Neuronal stem cell (in vitro differentiated cells): Measurements from ENCODE around the gene NKAIN1.
A peak's percentile ranks its signal among the peaks of the same experiment; 100 is the strongest.

ENCODE experiments used
- DNase-seq: peaks from one replicate; pipeline ENCODE4 v3.0.0-alpha.2; 2013; ENCODE audit warnings: low spot score
- H2AFZ ChIP-seq: one replicate; pipeline ENCODE4 v1.6.1; 2013; ENCODE audit warnings: mild to moderate bottlenecking, low read length, inconsistent platforms
- H2AK5ac ChIP-seq: 2 replicates; pipeline ENCODE4 v1.6.1; 2013; ENCODE audit warnings: low read depth, mild to moderate bottlenecking, inconsistent platforms, low read length, moderate library complexity, mixed read lengths
- H2BK120ac ChIP-seq: 2 replicates; pipeline ENCODE4 v1.6.1; 2013; ENCODE audit warnings: low read depth, mild to moderate bottlenecking, inconsistent platforms, low read length, moderate library complexity, mixed read lengths
- H2BK12ac ChIP-seq: one replicate; pipeline ENCODE4 v1.6.1; 2013; ENCODE audit warnings: low read length, inconsistent platforms
- H2BK15ac ChIP-seq: 2 replicates; pipeline ENCODE4 v1.6.1; 2013; ENCODE audit warnings: mild to moderate bottlenecking, low read length, inconsistent platforms, mixed read lengths
- H2BK5ac ChIP-seq: one replicate; pipeline ENCODE4 v1.6.1; 2013; ENCODE audit warnings: inconsistent platforms, mild to moderate bottlenecking, low read length, moderate library complexity
- H3K14ac ChIP-seq: one replicate; pipeline ENCODE4 v1.6.1; 2013; ENCODE audit warnings: low read length, inconsistent platforms
- H3K18ac ChIP-seq: 2 replicates; pipeline ENCODE4 v1.6.1; 2013; ENCODE audit warnings: low read length, inconsistent platforms
- H3K23ac ChIP-seq: 2 replicates; pipeline ENCODE4 v1.6.1; 2013; ENCODE audit warnings: low read depth, mild to moderate bottlenecking, mixed read lengths, low read length, inconsistent platforms; ENCODE audit not compliant: poor library complexity
- H3K27ac ChIP-seq: replicated peaks from 3 replicates; pipeline ENCODE4 v1.5.1; 2013; ENCODE audit warnings: low read length, inconsistent platforms
- H3K27me3 ChIP-seq, 3 experiments: 2 replicates each; pipeline ENCODE4 v1.6.1; 2013; ENCODE audit warnings: low read length in 3 of 3, mild to moderate bottlenecking in 2 of 3, inconsistent platforms in 1 of 3, low read depth in 1 of 3, mixed read lengths in 1 of 3, moderate library complexity in 1 of 3; ENCODE audit not compliant: control insufficient read depth in 3 of 3, insufficient read depth in 3 of 3
- H3K36me3 ChIP-seq, 2 donors: replicated peaks in 1 of 2; 2 replicates each; pipeline ENCODE4 v1.6.1; 2013; ENCODE audit warnings: low read length in 2 of 2; ENCODE audit not compliant: control insufficient read depth in 2 of 2, insufficient read depth in 2 of 2
- H3K4ac ChIP-seq: 2 replicates; pipeline ENCODE4 v1.6.1; 2013; ENCODE audit warnings: inconsistent platforms, mild to moderate bottlenecking, low read length, moderate library complexity
- H3K4me1 ChIP-seq, 2 donors: 1 replicate in 1 of 2; 2 replicates in 1 of 2; pipeline ENCODE4 v1.6.1; 2013; ENCODE audit warnings: low read length in 2 of 2, low read depth in 1 of 2; ENCODE audit not compliant: control insufficient read depth in 2 of 2, insufficient read depth in 1 of 2
- H3K4me2 ChIP-seq: one replicate; pipeline ENCODE4 v1.6.1; 2013; ENCODE audit warnings: mild to moderate bottlenecking, low read length, inconsistent platforms; ENCODE audit not compliant: insufficient read depth, poor library complexity, severe bottlenecking
- H3K4me3 ChIP-seq, 2 donors: 2 replicates each; pipeline ENCODE4 v1.5.1; 2013; ENCODE audit warnings: low read length in 2 of 2, mild to moderate bottlenecking in 2 of 2, inconsistent platforms in 1 of 2, moderate library complexity in 1 of 2
- H3K79me1 ChIP-seq: one replicate; pipeline ENCODE4 v1.6.1; 2013; ENCODE audit warnings: low read depth, mild to moderate bottlenecking, inconsistent platforms, low read length, moderate library complexity
- H3K9ac ChIP-seq: one replicate; pipeline ENCODE4 v1.6.1; 2013; ENCODE audit warnings: mild to moderate bottlenecking, low read depth, low read length, inconsistent platforms; ENCODE audit not compliant: poor library complexity
- H3K9me3 ChIP-seq, 2 donors: replicated peaks in 1 of 2; 2 replicates each; pipeline versions ENCODE3 to v1.6.1; 2013; ENCODE audit warnings: low read length in 2 of 2, mild to moderate bottlenecking in 2 of 2, inconsistent platforms in 1 of 2, low read depth in 1 of 2, mixed read lengths in 1 of 2, moderate library complexity in 1 of 2; ENCODE audit not compliant: control insufficient read depth in 2 of 2, insufficient read depth in 1 of 2
- H4K8ac ChIP-seq: one replicate; pipeline ENCODE4 v1.6.1; 2013; ENCODE audit warnings: low read depth, mild to moderate bottlenecking, inconsistent platforms, low read length, moderate library complexity
- H4K91ac ChIP-seq: one replicate; pipeline ENCODE4 v1.6.1; 2013; ENCODE audit warnings: low read length, low read depth, mild to moderate bottlenecking, inconsistent platforms; ENCODE audit not compliant: poor library complexity
- WGBS, 2 donors: extraction: QIAGEN DNeasy Blood & Tissue Kit; methylation state at CpG; one replicate each; pipeline ENCODE4 v1.1.7; 2013; ENCODE audit warnings: missing lambda C conversion rate in 2 of 2, mixed read lengths in 1 of 2; ENCODE audit not compliant: insufficient read length in 2 of 2, insufficient replicate concordance in 1 of 2; ENCODE audit errors: extremely low coverage in 2 of 2; 5-methylcytosine and 5-hydroxymethylcytosine counted together

Gene NKAIN1

GRCh38 chr1:31161571-31161970 lies 78.1 kb downstream of the NKAIN1 start:
- no peak overlapping the region for H3K14ac ChIP-seq
- DNase-seq = no peak
- H3K18ac ChIP-seq = no peak overlapping the region
- H3K23ac ChIP-seq = no peak overlapping the region
- WGBS, 2 donors = no CpG with 5 or more reads among the region's 5 CpGs
- H3K27me3 ChIP-seq = no peaks in the 10 kb centered on the region
- H3K4ac ChIP-seq = no peak overlapping the region
- H3K9me3 ChIP-seq = no peaks in the 10 kb centered on the region
- H2AFZ ChIP-seq = no peak overlapping the region
- no peak overlapping the region for H2BK12ac ChIP-seq
- peaks cover 2% of the 10 kb centered on the region for H3K79me1 ChIP-seq
- no peak overlapping the region for H3K9ac ChIP-seq
- H4K91ac ChIP-seq = no peak overlapping the region
- H3K4me2 ChIP-seq = no peak overlapping the region
- H3K4me1 ChIP-seq = no peaks in the 10 kb centered on the region
- no peak overlapping the region for H4K8ac ChIP-seq
- H2BK120ac ChIP-seq = no peak overlapping the region
- H2BK15ac ChIP-seq = no peak overlapping the region
- H2AK5ac ChIP-seq = peak overlapping the region; percentile 70
- no peak overlapping the region for H2BK5ac ChIP-seq
- no peaks in the 10 kb centered on the region for H3K36me3 ChIP-seq
- no peak overlapping the region for H3K4me3 ChIP-seq
- H3K27ac ChIP-seq = no peak overlapping the region

DNA sequence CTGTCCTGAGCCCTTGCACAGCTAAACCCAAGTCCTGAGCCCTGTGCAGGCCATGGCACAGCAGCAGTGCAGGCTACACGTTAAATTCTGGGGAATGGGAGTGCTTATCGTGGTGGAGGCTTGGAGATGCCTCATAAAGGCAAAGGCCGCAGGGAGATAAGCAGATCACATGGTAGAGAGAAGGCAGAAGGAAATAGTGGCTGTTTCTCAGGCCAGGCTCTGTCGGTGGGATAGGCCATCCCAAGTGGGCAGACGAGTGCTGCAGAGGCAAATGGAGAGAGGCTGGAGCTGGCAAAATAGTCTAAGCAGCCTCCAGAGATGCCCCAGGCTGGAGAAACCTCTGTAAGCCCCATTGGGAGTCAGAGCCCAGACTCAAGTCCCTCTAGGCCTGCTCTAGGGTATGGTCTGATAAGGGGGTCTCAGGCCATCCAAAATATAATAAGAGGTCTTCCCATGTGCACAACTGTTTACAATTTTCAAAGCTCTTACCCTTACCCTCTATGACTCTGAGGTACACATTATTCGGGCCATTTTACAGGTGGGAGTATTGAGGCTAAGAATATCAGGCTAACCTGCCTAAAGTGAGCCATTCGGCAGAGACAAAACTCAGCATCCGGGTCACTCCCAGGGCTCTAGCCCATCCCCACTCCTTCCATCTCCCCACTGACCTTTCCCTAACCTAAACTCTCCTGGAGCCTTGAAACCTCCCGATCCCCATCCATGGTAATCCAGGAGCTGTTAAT lies 79.6 kb downstream of the NKAIN1 start:
- Histone ChIP-seq H4K91ac (no peak overlapping the region), H2BK15ac (no peak overlapping the region), H3K27ac (no peak overlapping the region), H3K79me1 (peaks cover 2% of the 10 kb centered on the region), H3K9me3 (no peaks in the 10 kb centered on the region), H2BK12ac (no peak overlapping the region), H2BK120ac (no peak overlapping the region), H3K36me3 (no peaks in the 10 kb centered on the region), H3K4me2 (no peak overlapping the region), H3K23ac (peak overlapping the region; percentile 89), H3K4me3 (no peak overlapping the region), H2AK5ac (no peak overlapping the region), H2AFZ (no peak overlapping the region), H3K4me1 (peaks cover 2 to 3% of the 10 kb centered on the region in 2 donors), H3K18ac (peak overlapping the region; percentile 76), H2BK5ac (no peak overlapping the region), H3K9ac (no peak overlapping the region), H3K27me3 (no peaks in the 10 kb centered on the region), H3K14ac (no peak overlapping the region), H4K8ac (no peak overlapping the region), H3K4ac (no peak overlapping the region)
- DNase-seq = no peak
- WGBS, 2 donors = no CpG with 5 or more reads among the region's 9 CpGs

- no peak overlapping the region for H4K8ac ChIP-seq
- no peak overlapping the region for H2BK5ac ChIP-seq
- H3K4me1 ChIP-seq = peaks cover 2 to 3% of the 10 kb centered on the region in 2 donors
- H3K9ac ChIP-seq = no peak overlapping the region
- DNase-seq = no peak
- no peaks in the 10 kb centered on the region for H3K9me3 ChIP-seq
- no peak overlapping the region for H3K18ac ChIP-seq
- no peak overlapping the region for H2BK120ac ChIP-seq
- no peak overlapping the region for H3K4me3 ChIP-seq
- no peak overlapping the region for H4K91ac ChIP-seq
- no peak overlapping the region for H3K4ac ChIP-seq
- H3K23ac ChIP-seq = no peak overlapping the region
- no peak overlapping the region for H3K14ac ChIP-seq
- H3K27me3 ChIP-seq = no peaks in the 10 kb centered on the region
- H3K27ac ChIP-seq = no peak overlapping the region
- H2BK12ac ChIP-seq = no peak overlapping the region
- H2AK5ac ChIP-seq = no peak overlapping the region
- H2AFZ ChIP-seq = no peak overlapping the region
- no peak overlapping the region for H2BK15ac ChIP-seq
- no peaks in the 10 kb centered on the region for H3K36me3 ChIP-seq
- no peak overlapping the region for H3K4me2 ChIP-seq
- H3K79me1 ChIP-seq = peaks cover 2% of the 10 kb centered on the region
- WGBS, 2 donors = no CpG with 5 or more reads among the region's 2 CpGs
These were observed 80.4 kb downstream of the NKAIN1 start for GRCh38 chr1:31159323-31159722.

GRCh38 chr1:31155216-31155806 lies 84.4 kb downstream of the NKAIN1 start:
- Histone ChIP-seq H2BK12ac (no peak overlapping the region), H4K8ac (no peak overlapping the region), H2BK120ac (no peak overlapping the region), H3K79me1 (peaks cover 2% of the 10 kb centered on the region), H3K9ac (peak overlapping the region; percentile 78), H3K27ac (peak overlapping the region; percentile 56), H3K36me3 (no peaks in the 10 kb centered on the region), H3K4me3 (peak overlapping the region; percentile 64 to 77), H3K23ac (peak overlapping the region; percentile 91), H2BK5ac (peak overlapping the region; percentile 98), H3K27me3 (no peaks in the 10 kb centered on the region), H3K4me1 (peaks cover 2 to 5% of the 10 kb centered on the region in 2 donors), H4K91ac (no peak overlapping the region), H3K4me2 (peak overlapping the region; percentile 67), H3K4ac (no peak overlapping the region), H2AFZ (peak overlapping the region; percentile 84), H3K18ac (peak overlapping the region; percentile 93), H3K9me3 (no peaks in the 10 kb centered on the region), H2BK15ac (peak overlapping the region; percentile 67), H3K14ac (no peak overlapping the region), H2AK5ac (peak overlapping the region; percentile 19)
- no CpG with 5 or more reads among the region's 46 CpGs for WGBS, 2 donors
- peak; percentile 62 for DNase-seq
